HG03558 (cell line): ENCODE data around the gene KIAA1191.
"Not testable (repeated sequence)": the region's sequence is repeated elsewhere in the genome, so short reads cannot be mapped to it uniquely, and the experiment has no call there.

ENCODE experiments used
- ATAC-seq: cut with Tn5 transposase; IDR thresholded peaks from one replicate; pipeline ENCODE4 v1.9.1; 2021; ENCODE audit warnings: moderate number of reproducible peaks; ENCODE audit not compliant: unreplicated experiment; ENCODE audit errors: extremely low read depth

KIAA1191 gene

GRCh38 chr5:176319827-176320554 lies 41.6 kb downstream of the KIAA1191 start:
- ATAC-seq: no peak

GRCh38 chr5:176317534-176318374 lies 43.8 kb downstream of the KIAA1191 start:
- no peak for ATAC-seq

- ATAC-seq: not testable (repeated sequence)
These were observed 56.2 kb downstream of the KIAA1191 start for GRCh38 chr5:176305356-176305755.
